Stimulated activated CD4-positive, alpha-beta T cell treated with anti-CD3 and anti-CD28 coated beads, Interleukin-1b, Interleukin-23, amount 100 ng/mL, for 24 hours (primary cell): ENCODE measurements around the gene SCMH1.

Source experiments
- DNase-seq, 4 experiments: peaks; one replicate each; pipeline ENCODE4 v3.0.0-alpha.2; 2020; ENCODE audit warnings: low read depth in 4 of 4, low spot score in 1 of 4

Gene SCMH1

DNA sequence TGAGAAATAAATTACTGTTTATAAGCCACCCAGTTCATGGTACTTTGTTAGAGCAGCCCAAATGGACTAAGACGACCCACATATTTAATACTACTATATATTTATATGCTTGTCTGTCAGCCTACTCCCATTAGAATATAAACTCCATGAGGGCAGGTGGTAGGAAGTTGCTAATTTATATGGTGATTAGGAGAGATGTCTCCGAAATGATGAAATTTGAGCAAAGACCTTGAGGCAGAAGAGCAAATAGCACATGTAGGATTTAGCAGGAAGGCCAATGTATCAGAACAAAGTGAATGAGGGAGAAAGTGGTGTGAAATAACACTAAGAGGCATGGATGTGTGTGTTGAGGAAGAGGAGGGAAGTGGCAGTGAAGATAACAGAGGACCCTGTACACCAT, 210.0 kb downstream of the SCMH1 start:
- DNase-seq, result no peak

DNA sequence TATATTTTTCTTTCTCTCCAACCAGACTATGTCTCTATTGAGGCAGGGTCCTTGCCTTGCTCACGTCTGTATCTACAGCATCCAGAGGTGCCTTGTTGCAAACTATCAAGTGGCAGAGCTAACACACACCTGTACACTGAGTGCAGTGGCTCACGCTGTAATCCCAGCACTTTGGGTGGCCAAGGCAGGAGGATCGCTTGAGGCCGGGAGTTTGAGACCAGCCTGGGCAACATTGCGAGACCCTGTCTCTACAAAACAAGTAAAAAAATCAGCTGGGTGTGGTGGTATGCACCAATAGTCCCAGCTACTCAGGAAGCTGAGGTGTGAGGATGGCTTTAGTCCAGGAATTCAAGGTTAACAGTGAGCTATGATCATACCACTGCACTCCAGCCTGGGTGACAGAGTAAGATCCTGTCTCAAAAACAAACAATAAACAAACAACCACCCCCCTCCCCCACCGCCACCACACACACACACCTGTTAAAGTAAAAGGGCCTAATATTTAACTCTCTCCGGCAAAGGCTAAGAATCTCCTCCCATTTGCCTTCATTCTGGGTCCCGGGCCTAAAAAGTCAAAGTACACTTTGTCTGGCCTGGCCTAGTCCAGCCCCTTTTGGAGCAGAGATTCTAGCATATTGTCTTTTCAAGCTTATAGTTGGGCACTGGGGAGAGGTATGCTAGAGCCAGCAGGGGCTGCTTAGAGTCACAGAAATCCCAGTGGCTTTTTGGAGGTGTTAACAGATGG, 211.1 kb downstream of the SCMH1 start:
- DNase-seq, result no peak

DNA sequence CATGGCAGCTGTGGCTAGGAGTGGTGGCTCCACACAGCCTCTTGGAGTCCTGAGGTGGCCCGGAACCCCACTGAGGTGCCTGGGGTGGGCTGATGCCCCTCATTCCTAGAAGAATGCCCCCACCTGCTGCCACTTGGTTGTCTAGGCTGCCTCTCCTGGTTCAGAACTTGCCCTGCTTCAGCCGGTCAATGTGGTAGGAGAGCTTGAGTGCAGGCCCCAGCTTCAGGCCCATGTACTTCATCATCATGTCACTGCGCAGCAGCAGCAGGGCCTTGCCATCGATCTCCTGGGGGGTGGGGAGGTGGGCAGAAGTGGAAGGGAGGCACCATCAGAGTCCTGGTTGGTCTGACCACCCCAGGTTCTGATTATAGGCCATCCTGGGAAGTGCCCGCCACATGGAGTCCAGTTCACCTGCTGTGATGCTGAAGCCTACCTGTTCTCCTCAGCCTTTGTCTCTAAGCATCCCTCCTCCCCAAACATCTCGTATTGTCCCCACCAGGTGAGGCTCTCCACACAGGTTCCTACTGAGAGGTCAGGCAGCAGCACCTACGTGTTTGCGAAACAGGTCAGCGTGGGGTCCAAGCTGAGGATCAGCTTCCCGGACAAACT, 214.0 kb downstream of the SCMH1 start:
- no peak for DNase-seq

DNA sequence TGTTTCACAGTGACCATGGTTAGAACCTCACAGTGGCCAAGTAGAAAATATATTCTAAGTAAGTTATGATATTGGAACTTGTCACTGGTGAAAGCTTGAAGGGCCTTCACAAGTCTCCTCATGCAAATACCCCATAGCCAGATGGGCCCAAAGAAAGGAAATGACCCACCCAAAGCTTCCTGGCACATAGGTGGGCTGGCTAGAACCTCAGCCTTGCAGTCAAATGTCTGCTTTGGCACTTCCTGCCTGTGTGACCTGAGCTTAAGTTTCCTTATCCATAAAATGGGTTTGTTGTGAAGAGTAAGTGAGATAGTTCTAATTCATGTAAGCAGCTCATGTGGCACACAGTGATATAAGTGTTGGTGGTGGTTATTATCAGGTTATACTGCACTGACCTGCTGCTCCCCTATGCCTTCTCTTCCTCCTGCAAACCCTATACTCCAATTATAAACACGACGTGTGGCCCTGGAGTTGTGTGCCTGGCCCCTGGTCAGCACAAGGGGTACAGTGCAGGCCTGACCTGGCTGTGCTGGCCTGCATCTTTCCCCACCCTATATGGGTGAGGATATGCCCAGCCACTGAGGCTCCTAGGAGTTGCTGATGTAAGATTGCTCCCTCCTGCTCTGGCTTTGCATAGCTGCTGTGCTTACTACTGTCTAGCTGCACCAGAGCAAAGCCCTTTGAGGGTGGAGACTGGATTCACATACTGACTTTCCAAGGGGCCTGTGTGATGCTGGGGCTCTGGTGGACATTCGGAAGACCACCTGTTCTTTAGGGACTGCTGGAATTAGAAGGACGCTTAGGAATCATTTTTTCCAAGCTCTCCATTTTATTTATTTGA, 215.9 kb downstream of the SCMH1 start:
- no peak for DNase-seq

DNA sequence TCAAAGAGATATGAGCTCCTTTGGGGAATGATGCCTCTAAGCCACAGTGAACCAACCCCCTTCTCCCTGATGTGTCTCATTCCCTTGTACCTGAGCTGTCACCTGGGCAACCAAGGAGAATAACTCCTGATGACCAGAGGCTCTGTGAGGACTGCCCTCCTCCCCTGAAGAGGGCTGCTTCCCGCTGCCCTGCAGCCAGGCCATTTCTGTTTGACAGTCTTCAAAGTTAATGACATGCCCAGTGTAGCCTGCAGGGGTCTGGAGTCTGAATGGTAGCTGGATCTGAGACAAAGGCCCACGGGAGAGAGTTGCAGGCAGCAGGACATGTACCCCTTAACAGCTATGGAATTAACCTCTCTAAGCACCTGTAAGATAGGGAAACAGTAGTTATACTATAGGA, 217.2 kb downstream of the SCMH1 start:
- no peak for DNase-seq

DNA sequence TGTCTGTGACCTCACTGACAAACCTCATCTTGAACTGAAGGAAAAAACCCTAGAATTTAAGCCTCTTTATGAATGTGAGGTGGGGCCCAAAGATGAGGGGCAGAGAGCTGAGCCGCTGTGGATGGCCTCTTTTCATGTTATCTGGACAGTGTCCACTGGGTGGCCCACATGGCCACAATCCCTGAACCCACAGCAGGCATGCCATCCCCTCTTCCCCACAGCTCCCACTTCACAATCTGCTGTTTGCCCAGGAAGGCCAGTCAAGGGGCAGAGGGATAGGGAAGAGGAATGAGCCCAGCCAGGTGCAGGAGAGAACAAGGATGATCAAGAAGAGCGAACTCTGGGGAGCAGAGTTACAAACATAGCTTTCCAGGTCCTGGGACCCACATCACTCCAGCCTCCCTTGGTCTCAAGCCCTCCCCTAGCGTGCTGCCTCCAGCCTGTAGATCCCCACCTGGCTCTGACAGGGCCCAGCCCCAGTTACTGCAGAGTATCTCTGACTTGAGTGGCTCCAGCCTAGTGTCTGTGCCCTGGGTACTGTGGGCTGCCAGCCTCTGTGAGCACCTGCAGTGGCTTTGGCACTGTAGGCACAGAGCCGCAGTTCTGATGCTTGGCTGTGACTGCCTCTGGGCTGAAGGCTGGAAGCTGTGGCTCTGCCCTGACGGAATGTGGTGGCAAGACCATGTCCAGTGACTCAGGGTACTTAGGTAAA, 218.7 kb downstream of the SCMH1 start:
- DNase-seq, result no peak

DNA sequence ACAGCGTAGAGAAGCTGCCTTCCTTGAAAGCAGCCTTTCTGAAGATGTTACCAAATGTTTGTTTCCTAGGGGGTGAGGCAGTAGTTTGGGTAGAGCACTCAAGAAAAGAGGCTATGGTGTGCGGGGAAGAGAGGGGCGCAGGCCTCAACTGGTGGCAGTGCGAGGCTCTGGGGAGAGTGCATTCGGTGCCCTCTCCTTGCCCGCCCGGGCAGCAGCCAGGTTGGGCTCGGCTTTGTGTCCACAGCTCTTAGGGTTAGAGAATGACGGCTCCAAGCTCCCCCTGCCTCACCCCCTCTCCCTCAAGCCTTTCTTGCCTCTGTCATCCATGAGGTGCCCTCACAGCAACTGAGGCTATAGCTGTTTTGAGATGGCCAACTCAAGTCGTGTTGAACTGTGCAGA, 219.7 kb downstream of the SCMH1 start:
- no peak for DNase-seq

DNA sequence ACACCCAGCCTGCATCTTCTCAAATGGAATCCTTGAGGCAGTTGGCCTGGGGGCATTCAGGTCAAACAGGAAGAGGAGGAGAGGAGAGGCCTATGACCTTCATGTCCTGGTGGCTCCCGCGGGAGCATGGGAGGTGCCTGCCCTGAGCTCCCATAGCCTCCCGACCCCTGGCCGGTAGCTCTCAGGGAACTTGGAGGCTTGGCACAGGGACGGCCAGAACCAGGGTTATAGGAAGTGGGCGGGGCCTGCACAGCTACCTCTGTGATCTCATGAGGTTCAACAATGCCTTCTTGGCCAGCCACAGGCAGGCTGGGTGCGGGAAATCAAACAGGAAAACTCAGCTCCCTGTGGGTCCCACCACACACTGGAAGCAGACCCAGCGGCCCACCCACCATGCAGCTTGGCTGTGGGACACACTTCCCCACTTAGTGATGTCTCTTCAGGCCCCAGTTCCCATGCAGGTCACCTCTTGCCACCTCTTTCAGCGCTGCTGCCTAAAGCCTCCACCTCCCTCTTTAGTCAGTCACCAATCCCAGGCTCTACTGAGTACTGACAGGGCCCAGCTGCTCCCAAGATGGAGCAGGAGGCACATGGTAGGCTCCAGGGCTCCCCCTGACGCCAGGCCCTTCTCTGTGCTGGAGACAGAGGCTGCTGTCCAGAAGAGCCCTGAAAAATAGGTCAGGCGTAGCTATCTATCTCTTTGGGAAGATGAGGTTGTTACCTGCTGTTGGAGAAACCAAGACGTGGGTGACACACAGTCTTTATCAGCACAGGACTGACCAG, 220.4 kb downstream of the SCMH1 start, which contains the start of gene SLFNL1:
Gene SLFNL1, minus strand, starts transcription at position 200 of the 783 bp plus-strand sequence. CDS start 1,065 bp downstream, outside the sequence.
- DNase-seq, result no peak

DNA sequence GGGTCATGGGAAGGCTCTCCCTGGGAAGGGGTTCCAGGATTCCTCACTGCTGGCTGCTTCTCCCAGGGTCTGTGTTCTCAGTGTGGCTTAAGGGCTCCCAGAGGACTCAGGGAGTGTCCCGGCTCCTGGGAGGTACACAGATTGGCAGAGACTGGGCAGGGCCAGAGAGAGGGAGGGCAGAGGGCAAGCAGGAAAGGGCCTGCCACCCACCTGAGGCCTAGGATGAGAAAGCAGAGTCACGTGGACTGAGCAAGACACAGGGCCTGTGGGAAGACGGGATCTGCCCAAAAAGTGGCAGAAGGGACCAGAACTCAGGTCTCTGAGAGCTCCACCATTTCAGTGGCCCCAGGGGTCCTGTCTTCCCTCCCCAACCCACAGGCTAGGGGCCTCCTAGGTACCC, 221.5 kb downstream of the SCMH1 start:
- no peak for DNase-seq

DNA sequence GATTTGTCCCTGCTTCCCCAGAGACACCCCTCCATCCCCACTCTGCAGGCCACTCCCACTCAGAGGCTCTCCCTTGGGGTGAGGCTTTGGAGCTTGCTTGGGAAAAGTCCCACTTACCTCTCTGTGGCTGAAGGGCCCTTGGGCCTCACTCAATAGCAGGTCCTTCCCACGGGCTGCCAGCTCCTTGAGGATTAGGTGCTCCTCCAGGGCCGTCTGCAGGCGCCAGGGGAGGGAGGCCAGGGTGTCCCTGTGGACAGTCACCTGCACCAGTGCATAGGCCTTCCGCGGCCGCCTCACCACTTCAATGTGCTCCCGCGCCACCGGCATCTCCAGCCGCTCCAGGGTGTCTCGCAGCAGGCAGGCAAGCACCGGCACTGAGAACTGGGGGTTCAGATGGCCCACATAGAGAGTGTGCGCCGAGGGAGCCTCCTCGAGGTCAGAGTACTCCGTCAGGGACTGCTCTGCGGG, 222.0 kb downstream of the SCMH1 start:
- DNase-seq, result no peak

DNA sequence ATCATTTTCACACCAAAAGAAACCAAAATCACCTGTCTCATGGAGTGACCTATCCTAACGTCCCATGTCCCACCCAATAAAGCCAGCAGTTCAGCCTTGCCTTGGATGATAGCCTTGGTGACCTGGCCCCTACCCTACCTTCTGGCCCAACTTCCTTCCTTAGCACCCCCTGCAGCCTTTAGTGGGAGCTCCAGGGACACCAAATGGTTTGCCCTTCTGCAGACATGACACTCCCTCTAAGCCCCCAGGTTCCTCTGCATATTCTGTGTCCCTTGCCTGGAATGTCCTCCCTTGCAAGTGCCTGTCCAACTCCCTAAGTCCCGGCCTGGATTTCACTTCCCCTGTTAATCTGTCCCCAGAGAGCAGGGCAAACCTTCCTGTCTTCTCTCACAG, 222.8 kb downstream of the SCMH1 start:
- no peak for DNase-seq

DNA sequence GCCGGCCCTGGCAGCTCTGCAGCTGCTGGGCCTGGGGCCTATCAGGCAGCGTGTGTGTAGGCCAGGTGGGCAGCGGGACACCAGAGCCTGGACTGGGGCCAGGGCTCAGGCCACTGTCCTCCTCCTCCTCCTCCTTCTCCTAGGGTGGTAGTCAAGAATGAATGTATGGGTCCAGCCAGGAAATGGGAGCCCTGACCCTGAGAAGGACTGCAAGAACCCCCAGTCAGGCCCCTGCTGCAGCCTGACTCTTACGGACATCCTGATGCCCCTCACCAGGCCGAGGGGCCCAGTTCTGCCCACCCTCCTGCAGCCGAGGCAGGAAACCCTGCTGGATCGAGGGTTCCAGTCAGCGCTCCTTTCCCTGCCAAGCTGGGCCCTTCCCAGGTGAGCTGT, 224.1 kb downstream of the SCMH1 start:
- no peak for DNase-seq

DNA sequence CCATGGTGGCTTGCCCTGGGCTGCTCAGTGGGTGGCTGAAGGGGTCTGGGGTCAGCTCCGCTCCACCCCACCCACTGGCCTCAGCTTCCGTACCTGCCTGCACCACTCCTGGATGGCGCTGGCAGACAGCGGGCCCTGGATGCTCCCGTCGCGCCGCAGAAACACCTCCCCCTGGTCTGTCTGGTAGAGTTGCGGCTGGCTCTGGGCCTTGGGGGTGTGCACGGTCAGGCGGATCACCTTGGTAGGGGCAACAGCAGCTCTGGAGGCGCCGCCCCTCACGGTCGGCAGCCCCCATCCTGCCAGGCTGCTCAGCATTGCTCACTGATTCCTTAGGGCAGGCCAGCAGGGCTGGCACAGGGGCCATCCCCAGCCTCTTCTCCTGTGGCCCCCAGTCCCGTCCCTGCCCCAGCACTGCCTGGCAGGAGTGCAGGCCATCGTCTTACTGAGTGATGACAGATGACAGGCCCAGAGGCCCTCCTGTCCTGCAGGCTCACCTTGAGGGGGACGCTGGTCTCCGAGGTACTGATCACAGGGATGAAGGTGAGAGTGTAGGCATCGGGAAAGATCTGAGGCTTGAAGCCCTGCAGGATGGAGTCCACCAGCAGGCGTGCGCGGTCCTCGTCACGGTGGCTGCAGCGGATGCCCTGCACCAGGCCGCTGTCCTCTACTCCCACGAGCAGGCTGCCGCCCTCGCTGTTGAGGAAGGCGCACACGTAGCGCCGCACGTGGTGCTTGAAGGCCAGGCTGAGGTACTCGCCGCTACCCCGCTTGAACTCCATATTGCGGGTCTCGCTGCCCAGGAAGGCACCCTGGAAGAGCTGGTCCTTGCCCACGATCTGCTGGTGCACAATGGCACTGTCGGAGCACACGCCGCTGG, 224.7 kb downstream of the SCMH1 start:
- no peak for DNase-seq

DNA sequence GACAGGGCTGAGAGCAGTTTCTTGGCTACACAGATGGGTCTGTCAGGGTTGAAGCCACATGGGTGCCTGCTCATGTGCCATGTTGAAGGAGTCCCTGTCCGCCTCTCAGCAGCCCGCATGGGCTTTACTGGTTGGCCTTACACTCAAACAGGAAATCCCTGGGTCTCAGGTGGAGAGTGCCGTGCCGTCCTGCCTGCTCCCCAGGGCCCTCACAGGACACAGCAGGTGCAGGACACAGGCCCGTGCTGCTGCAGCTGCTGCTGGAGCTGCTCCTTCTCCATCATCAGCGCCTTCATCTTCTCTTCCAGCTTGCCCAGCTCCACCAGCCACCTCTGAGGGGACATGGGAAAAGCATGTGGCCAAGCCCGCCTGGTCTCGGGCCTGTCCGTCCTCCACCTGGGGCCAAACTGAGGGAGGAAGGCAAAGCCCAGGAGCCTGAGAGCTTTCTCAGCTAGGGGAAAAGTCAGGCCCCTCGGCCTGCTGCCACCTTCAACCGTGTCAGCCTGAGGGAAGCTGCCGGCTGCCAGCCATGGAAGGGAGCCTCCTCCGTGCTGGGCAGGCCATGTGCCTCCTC, 226.1 kb downstream of the SCMH1 start:
- no peak for DNase-seq

DNA sequence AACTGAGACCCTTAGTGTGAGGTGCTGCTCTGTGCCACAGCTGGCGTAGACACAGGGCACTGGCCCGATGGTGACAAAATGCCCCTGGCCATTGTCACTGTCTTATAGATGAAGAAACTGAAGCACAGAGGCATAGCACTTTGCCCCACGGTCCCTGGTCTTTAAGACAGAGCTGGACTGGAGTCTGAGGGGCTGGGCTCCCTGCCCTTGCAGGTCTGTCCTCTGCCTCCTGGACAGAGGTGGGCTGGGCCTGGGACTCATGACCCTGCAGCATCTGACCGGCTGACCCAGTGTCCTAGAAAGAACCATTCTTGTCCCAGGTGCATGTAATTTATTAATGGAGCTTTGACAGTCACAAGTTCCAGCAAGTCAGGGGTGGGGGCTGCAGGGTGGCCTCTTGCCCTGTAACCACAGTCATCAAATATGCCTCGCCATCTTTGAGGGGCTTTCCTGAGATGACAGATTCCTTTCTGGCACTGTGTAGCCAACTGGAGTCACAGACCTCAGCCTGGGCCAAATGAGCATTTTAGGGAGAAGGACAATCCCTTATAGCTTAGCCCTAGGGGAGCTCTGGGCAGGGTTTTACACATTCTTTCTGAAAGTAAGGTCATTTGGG, 226.7 kb downstream of the SCMH1 start:
- no peak for DNase-seq

DNA sequence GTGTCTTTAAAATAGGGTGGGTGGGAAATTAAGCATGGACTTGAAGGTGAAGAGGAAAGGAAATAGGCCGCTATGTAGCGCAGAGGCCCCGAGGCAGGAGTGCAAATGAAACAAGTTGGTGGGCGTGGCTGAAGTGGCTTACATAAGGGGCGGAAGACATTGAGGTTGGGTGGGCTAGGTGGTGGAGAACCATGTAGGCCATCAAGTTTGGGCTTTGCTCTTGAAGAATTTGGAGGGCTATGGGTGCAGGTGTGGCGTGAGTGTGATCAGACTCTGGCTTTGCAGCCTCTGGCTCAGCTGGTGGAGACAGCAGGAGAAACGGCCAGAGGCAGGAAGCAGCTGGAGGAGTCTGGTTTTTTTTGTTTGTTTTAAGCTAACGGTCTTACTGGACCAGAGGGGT, 227.2 kb downstream of the SCMH1 start:
- no peak for DNase-seq

DNA sequence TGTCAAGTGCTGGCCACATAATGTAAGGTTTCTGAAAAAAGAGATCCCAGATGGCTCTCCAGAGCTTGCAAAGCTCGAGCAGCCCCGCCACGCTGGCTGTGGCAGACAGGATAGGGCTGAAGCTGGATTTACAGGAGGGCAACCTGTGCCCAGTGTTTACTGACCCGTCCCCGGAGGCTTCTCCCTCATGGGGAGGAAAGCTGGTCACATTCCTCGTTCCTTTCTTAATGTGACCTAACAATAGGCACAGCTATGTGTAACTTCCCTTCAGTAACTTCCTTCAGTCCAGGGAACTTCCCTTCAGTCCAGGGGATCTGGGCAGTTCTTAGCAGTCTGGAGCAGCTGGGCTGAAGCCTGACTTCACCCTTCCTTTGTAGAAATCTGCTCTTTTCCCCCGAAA, 228.3 kb downstream of the SCMH1 start:
- no peak for DNase-seq

DNA sequence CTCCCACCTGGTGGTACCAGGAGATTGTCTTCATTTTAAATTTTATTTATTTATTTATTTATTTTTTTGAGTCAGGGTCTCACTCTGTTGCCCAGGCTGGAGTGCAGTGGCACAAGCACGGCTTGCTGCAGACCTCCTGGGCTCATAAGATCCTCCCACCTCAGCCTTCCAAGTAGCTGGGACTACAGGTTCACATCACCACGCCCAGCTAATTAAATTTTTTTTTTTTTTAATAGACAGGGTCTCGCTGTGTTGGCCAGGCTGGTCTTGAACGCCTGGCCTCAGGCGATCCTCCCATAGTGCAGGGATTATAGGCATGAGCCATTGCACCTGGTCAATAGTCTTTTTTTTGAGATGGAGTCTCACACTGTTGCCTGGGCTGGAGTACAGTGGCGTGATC, 229.1 kb downstream of the SCMH1 start:
- DNase-seq, result no peak

DNA sequence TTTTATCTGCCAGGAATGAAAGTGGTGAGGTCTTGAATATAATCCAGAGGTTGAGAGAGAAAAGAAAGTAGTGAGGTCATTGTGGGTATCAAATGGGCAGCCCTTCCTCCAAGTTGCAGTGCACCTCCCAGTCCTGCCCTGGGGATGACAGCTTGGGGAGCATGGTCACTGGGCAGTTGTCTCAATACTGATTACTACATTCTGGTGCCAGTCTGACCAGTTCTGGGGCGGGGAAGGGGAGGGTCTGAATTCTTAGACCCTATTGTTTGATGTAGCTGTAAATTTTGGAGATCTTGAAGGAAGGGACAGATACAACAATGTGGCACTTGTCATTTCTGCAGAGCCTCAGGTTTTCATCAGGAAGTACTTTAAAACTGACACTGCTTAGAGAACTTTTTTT, 231.8 kb downstream of the SCMH1 start:
- DNase-seq, result no peak
